Neural progenitor cell (in vitro differentiated cells): Measurements from ENCODE around the gene SUPT4H1. TPM values are rescaled to one million over a fixed set of nuclear protein-coding genes. Genes with fewer than 3 reads are reported as not detected.

Experiments
- DNase-seq: peaks from one replicate; pipeline ENCODE4 v3.0.0-alpha.2; 2016; ENCODE audit warnings: low spot score
- H2AFZ ChIP-seq: fragments of 200-600 bp; sonication (generic); replicated peaks from 2 replicates; pipeline ENCODE4 v1.6.1; 2016; ENCODE audit warnings: antibody characterized with exemption
- H3F3A ChIP-seq: fragments of 200-600 bp; sonication (generic); 2 replicates; pipeline ENCODE4 v1.6.1; 2016; ENCODE audit warnings: antibody characterized with exemption, low read depth
- H3K27ac ChIP-seq: fragments of 200-600 bp; sonication (generic); 2 replicates; pipeline ENCODE4 v1.5.1; 2016; ENCODE audit warnings: mild to moderate bottlenecking
- H3K27me3 ChIP-seq: fragments of 200-600 bp; sonication (generic); 2 replicates; pipeline ENCODE4 v1.6.1; 2016; ENCODE audit warnings: mild to moderate bottlenecking, moderate library complexity
- H3K36me3 ChIP-seq: fragments of 200-600 bp; sonication (generic); 2 replicates; pipeline ENCODE4 v1.5.1; 2016
- H3K4me1 ChIP-seq: fragments of 200-600 bp; sonication (generic); 2 replicates; pipeline ENCODE4 v1.6.1; 2016; ENCODE audit warnings: mixed run types
- H3K4me2 ChIP-seq: fragments of 200-600 bp; sonication (generic); 2 replicates; pipeline ENCODE4 v1.6.1; 2016
- H3K4me3 ChIP-seq: fragments of 200-600 bp; sonication (generic); 2 replicates; pipeline ENCODE4 v1.5.1; 2016
- H3K79me2 ChIP-seq: fragments of 200-600 bp; sonication (generic); 2 replicates; pipeline ENCODE4 v1.6.1; 2016; ENCODE audit warnings: low read depth
- H3K9ac ChIP-seq: fragments of 200-600 bp; sonication (generic); 2 replicates; pipeline ENCODE4 v1.6.1; 2016
- H3K9me3 ChIP-seq: fragments of 200-600 bp; sonication (generic); 2 replicates; pipeline ENCODE4 v1.5.1; 2016; ENCODE audit warnings: low read depth
- H4K20me1 ChIP-seq: fragments of 200-600 bp; sonication (generic); 2 replicates; pipeline ENCODE4 v1.6.1; 2016; ENCODE audit warnings: low read depth
- H3K27ac Mint-ChIP-seq: 3 replicates; pipeline ENCODE4 v1.8.0; 2021; ENCODE audit warnings: mixed read lengths
- H3K27me3 Mint-ChIP-seq: 2 replicates; pipeline ENCODE4 v1.8.0; 2022; ENCODE audit warnings: low read depth, mild to moderate bottlenecking, inconsistent platforms, moderate library complexity, mixed read lengths; ENCODE audit not compliant: insufficient read depth
- H3K36me3 Mint-ChIP-seq: 3 replicates; pipeline ENCODE4 v1.8.0; 2021; ENCODE audit warnings: mixed read lengths
- H3K4me1 Mint-ChIP-seq: 3 replicates; pipeline ENCODE4 v1.8.0; 2021; ENCODE audit warnings: mixed read lengths
- H3K4me3 Mint-ChIP-seq: 3 replicates; pipeline ENCODE4 v1.8.0; 2021; ENCODE audit warnings: mild to moderate bottlenecking, moderate library complexity, mixed read lengths
- H3K9me3 Mint-ChIP-seq: 3 replicates; pipeline ENCODE4 v1.8.0; 2020; ENCODE audit warnings: mixed read lengths
- EZH2 ChIP-seq: fragments of 200-600 bp; sonication (generic); IDR thresholded peaks from 2 replicates; pipeline ENCODE4 v1.6.1; 2017; ENCODE audit warnings: antibody characterized with exemption, mild to moderate bottlenecking, moderate library complexity
- EZH2phosphoT487 ChIP-seq: fragments of 200-600 bp; sonication (generic); IDR thresholded peaks from 2 replicates; pipeline ENCODE4 v1.6.1; 2017; ENCODE audit warnings: antibody characterized with exemption
- total RNA-seq: library from RNA; depleted of rRNA; stranded (reverse); fragments of >200 nt; gene quantifications from 2 replicates; pipeline ENCODE4 v1.2.3, GENCODE V29; 2015; ENCODE audit warnings: low replicate concordance
- TF ChIP-seq, protein P1 (sequence below): fragments of 200-600 bp; sonication (generic); IDR thresholded peaks from 2 replicates; pipeline ENCODE4 v1.5.1; 2017; ENCODE audit warnings: antibody characterized with exemption, mild to moderate bottlenecking

Gene SUPT4H1
- total RNA-seq, 1 donor from 2014 or later: 103 TPM

DNA sequence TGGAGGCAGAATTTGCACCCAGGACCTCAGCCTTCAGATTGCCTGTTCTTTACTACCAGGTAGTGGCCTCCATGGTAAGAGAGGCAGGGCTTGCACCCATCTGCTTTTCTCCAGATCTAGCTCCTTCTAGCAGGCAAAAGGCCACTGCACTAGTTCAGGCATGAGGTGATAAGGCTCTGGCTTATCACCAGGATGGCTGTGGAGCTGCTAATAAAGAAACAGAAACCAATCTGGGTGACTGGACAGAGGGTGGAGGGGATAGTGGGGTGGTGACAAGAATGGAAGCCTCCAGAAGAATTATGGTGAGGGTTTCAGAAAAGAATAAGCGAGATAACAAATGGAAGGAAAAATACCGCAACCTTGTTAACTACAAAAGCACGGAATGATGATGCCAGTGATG lies 15.5 kb upstream of the SUPT4H1 start:
- H3F3A ChIP-seq: no peaks in the 10 kb centered on the region
- no peak overlapping the region for H3K27ac ChIP-seq
- Mint-ChIP-seq H3K4me3 (no peak overlapping the region), H3K9me3 (no peaks in the 10 kb centered on the region), H3K4me1 (peaks cover 36% of the 10 kb centered on the region), H3K27ac (no peak overlapping the region), H3K36me3 (peaks cover 8% of the 10 kb centered on the region), H3K27me3 (peaks cover 6% of the 10 kb centered on the region)
- no peak for DNase-seq
- H4K20me1 ChIP-seq: no peaks in the 10 kb centered on the region
- H3K36me3 ChIP-seq: no peaks in the 10 kb centered on the region
- H3K4me3 ChIP-seq: no peak overlapping the region
- no peak overlapping the region for H3K4me2 ChIP-seq
- H3K4me1 ChIP-seq: peaks cover 15% of the 10 kb centered on the region
- no peak overlapping the region for H2AFZ ChIP-seq
- H3K27me3 ChIP-seq: no peaks in the 10 kb centered on the region
- TF ChIP-seq EZH2phosphoT487: no peak
- TF ChIP-seq, protein P1, sequence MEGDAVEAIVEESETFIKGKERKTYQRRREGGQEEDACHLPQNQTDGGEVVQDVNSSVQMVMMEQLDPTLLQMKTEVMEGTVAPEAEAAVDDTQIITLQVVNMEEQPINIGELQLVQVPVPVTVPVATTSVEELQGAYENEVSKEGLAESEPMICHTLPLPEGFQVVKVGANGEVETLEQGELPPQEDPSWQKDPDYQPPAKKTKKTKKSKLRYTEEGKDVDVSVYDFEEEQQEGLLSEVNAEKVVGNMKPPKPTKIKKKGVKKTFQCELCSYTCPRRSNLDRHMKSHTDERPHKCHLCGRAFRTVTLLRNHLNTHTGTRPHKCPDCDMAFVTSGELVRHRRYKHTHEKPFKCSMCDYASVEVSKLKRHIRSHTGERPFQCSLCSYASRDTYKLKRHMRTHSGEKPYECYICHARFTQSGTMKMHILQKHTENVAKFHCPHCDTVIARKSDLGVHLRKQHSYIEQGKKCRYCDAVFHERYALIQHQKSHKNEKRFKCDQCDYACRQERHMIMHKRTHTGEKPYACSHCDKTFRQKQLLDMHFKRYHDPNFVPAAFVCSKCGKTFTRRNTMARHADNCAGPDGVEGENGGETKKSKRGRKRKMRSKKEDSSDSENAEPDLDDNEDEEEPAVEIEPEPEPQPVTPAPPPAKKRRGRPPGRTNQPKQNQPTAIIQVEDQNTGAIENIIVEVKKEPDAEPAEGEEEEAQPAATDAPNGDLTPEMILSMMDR: no peak
- no peak for TF ChIP-seq EZH2
- H3K9me3 ChIP-seq: no peaks in the 10 kb centered on the region
- no peaks in the 10 kb centered on the region for H3K79me2 ChIP-seq
- H3K9ac ChIP-seq: no peak overlapping the region

DNA sequence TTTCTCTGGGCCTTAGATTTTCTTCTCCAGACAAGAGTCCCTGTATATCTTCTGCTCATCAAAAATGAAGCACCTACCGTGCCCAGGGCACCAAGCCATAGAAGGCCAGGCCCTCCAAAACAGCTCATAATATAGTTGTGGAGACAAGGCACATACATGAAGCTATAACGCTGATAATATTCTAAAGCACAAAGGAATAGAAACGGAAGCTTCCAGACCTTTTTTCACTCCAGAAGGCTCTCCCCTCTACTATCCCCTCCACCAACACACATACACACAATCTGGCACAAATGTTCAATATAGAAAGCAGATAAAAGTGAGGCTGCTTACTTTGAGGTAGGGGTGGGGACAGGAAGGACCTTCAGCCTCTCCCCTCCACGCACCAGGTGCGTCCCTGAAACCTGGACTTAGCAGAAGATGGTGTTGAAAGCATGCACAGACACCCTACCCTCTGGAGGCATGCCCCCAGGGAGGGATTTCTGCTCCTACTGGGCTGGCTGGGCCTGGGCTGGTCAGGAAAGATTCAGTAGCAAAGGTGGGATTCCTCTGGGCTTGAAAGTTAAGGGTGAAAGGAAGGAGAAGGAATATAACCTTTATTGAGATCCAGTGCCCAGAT lies 14.1 kb upstream of the SUPT4H1 start:
- Mint-ChIP-seq H3K36me3 (peaks cover 8% of the 10 kb centered on the region), H3K27ac (peak overlapping the region; percentile 30), H3K27me3 (peaks cover 9% of the 10 kb centered on the region), H3K9me3 (no peaks in the 10 kb centered on the region), H3K4me1 (peaks cover 35% of the 10 kb centered on the region), H3K4me3 (no peak overlapping the region)
- peak overlapping the region; percentile 44 for H2AFZ ChIP-seq
- no peak overlapping the region for H3K9ac ChIP-seq
- H3K27ac ChIP-seq: no peak overlapping the region
- no peaks in the 10 kb centered on the region for H3K27me3 ChIP-seq
- no peaks in the 10 kb centered on the region for H4K20me1 ChIP-seq
- no peak overlapping the region for H3K4me2 ChIP-seq
- no peak for DNase-seq
- no peaks in the 10 kb centered on the region for H3F3A ChIP-seq
- no peaks in the 10 kb centered on the region for H3K79me2 ChIP-seq
- H3K36me3 ChIP-seq: no peaks in the 10 kb centered on the region
- H3K4me3 ChIP-seq: no peak overlapping the region
- no peaks in the 10 kb centered on the region for H3K9me3 ChIP-seq
- H3K4me1 ChIP-seq: peaks cover 15% of the 10 kb centered on the region
- TF ChIP-seq EZH2: no peak
- TF ChIP-seq, protein P1: no peak
- no peak for TF ChIP-seq EZH2phosphoT487

DNA sequence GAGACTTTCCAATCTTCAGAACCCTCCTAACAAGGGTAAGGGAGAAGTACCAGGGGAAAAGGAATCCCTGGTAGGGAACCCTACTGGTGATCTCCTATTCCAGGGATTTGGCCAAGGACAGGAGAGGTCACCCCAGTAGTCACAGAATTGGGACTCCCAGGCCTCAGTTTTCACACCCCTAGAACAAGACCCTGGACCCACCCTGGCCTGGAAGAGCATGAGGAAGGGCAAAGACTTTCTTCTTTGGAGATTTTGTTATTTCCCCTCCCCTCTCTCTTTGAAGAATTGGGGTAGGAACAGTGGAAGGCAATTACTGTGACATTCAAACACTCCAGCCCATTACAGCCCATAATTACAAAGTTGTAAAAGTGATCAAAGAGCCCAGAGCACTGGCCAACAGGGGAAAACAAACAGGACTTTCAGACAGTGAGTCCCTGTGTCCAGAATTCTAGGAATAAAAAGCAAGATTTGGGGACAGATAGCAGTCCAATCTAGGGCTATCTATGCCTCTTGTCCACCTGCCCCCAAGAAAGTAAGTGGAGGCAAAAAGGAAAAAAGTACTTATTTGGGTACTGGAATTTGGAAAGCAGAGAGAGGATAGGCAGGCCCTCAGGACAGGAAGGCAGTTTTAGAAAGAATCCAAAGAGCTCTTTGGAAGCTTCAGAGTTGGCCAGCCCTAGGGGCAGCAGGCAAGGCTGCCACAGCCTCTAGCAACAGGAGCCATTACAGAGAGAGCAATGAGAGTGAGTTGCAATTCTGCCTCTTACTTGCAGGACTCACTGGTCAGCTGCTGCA lies 13.4 kb upstream of the SUPT4H1 start:
- peaks cover 9% of the 10 kb centered on the region for H3K27me3 Mint-ChIP-seq

More for the DNA sequence above, 13.4 kb upstream of the SUPT4H1 start:
- no peaks in the 10 kb centered on the region for H3K36me3 ChIP-seq
- H3K9ac ChIP-seq: no peak overlapping the region
- peak overlapping the region; percentile 87 for H2AFZ ChIP-seq
- H3K4me3 ChIP-seq: no peak overlapping the region
- no peaks in the 10 kb centered on the region for H4K20me1 ChIP-seq
- Mint-ChIP-seq H3K9me3 (no peaks in the 10 kb centered on the region), H3K36me3 (peaks cover 6% of the 10 kb centered on the region), H3K27ac (no peak overlapping the region), H3K4me3 (no peak overlapping the region), H3K4me1 (peaks cover 35% of the 10 kb centered on the region)
- H3K27ac ChIP-seq: no peak overlapping the region
- H3F3A ChIP-seq: no peaks in the 10 kb centered on the region
- no peak for TF ChIP-seq EZH2phosphoT487
- TF ChIP-seq EZH2: no peak
- TF ChIP-seq, protein P1: no peak
- H3K79me2 ChIP-seq: no peaks in the 10 kb centered on the region
- H3K4me2 ChIP-seq: no peak overlapping the region
- peaks cover 15% of the 10 kb centered on the region for H3K4me1 ChIP-seq
- H3K27me3 ChIP-seq: no peaks in the 10 kb centered on the region
- H3K9me3 ChIP-seq: no peaks in the 10 kb centered on the region
- DNase-seq: no peak
